Gastrocnemius medialis (tissue), 4 donors: ENCODE results near the gene MACROD2.

Experiments used
- CTCF ChIP-seq, 5 experiments: fragments of 450-650 bp in 3 of 5; fragments of 200-600 bp in 2 of 5; sonication (generic) in 2 of 5; IDR thresholded peaks in 4 of 5; conservative IDR thresholded peaks in 1 of 5; 1 replicate in 4 of 5; 2 replicates in 1 of 5; pipeline ENCODE4 v1.5.1; 2016 to 2019; ENCODE audit warnings: antibody characterized with exemption in 5 of 5, mild to moderate bottlenecking in 3 of 5, moderate library complexity in 3 of 5
- POLR2A ChIP-seq, 2 donors: fragments of 450-650 bp; IDR thresholded peaks; one replicate each; pipeline ENCODE4 v1.6.1; 2017; ENCODE audit warnings: antibody characterized with exemption in 2 of 2, mild to moderate bottlenecking in 2 of 2, moderate library complexity in 2 of 2

- no peak for TF ChIP-seq CTCF (IDR thresholded peaks at IDR 0.05 in 4 of 5, conservative IDR thresholded peaks at IDR 0.05 in 1 of 5)
- no peak for TF ChIP-seq POLR2A (IDR thresholded peaks at IDR 0.05)
Observed at GRCh38 chr20:15812696-15813095, 1817.4 kb downstream of the MACROD2 start.
